CD4-positive, alpha-beta T cell (primary cell): ENCODE data around the gene OXCT1. TPM values are rescaled to one million over a fixed set of nuclear protein-coding genes. Genes with fewer than 3 reads are reported as not detected.

ENCODE experiments used
- ATAC-seq: fragments of 200-7000 bp; cut with Tn5 transposase; one replicate; pipeline ENCODE4 v1.10.0; 2022; ENCODE audit warnings: mild to moderate bottlenecking; ENCODE audit not compliant: poor library complexity
- CTCF ChIA-PET: fragments of 350-600 bp; sonication (Branson Sonifier 250); formaldehyde crosslinking; loops from one replicate; lab custom pipeline; 2021; ENCODE audit warnings: antibody characterized with exemption, inconsistent platforms; lab: Charles Lee
- POLR2A ChIA-PET: fragments of 350-600 bp; sonication (Branson Sonifier 250); formaldehyde crosslinking; loops from one replicate; lab custom pipeline; 2021; ENCODE audit warnings: antibody characterized with exemption, inconsistent platforms; lab: Charles Lee
- DNase-seq, 14 experiments: peaks; one replicate each; pipeline ENCODE4 v3.0.0-alpha.2; 2013 to 2020; ENCODE audit warnings: mixed read lengths in 2 of 14
- H3K27ac ChIP-seq, 2 donors: one replicate each; pipeline versions ENCODE4 v1.5.1 to v1.7.0; 2013; ENCODE audit warnings: low read length in 2 of 2, low read depth in 1 of 2, mild to moderate bottlenecking in 1 of 2
- H3K27me3 ChIP-seq, 2 experiments: 1 replicate in 1 of 2; 2 replicates in 1 of 2; pipeline versions ENCODE4 v1.6.1 to v1.7.0; 2013; ENCODE audit warnings: low read length in 2 of 2, control low read depth in 1 of 2, mild to moderate bottlenecking in 1 of 2, moderate library complexity in 1 of 2; ENCODE audit not compliant: insufficient read depth in 2 of 2, control insufficient read depth in 1 of 2
- H3K36me3 ChIP-seq: one replicate; pipeline ENCODE4 v1.6.1; 2013; ENCODE audit warnings: low read length, control low read depth; ENCODE audit not compliant: insufficient read depth
- H3K4me1 ChIP-seq: one replicate; pipeline ENCODE4 v1.6.1; 2013; ENCODE audit warnings: low read length, control low read depth; ENCODE audit not compliant: insufficient read depth
- H3K4me3 ChIP-seq: one replicate; pipeline ENCODE4 v1.5.1; 2013; ENCODE audit warnings: mild to moderate bottlenecking, low read length, moderate library complexity
- H3K9me3 ChIP-seq, 2 experiments: 1 replicate in 1 of 2; 2 replicates in 1 of 2; pipeline versions ENCODE4 v1.6.1 to v1.7.0; 2013; ENCODE audit warnings: low read length in 2 of 2, mild to moderate bottlenecking in 2 of 2, control low read depth in 1 of 2, moderate library complexity in 1 of 2; ENCODE audit not compliant: control insufficient read depth in 1 of 2, insufficient read depth in 1 of 2
- H3K27ac Mint-ChIP-seq: one replicate; pipeline ENCODE4 v1.8.0; 2020; ENCODE audit warnings: mixed read lengths
- H3K27me3 Mint-ChIP-seq: one replicate; pipeline ENCODE4 v1.8.0; 2021; ENCODE audit warnings: mixed read lengths
- H3K36me3 Mint-ChIP-seq: one replicate; pipeline ENCODE4 v1.8.0; 2021; ENCODE audit warnings: low read depth, mixed read lengths
- H3K4me1 Mint-ChIP-seq: one replicate; pipeline ENCODE4 v1.8.0; 2021; ENCODE audit warnings: low read depth, mixed read lengths
- H3K4me3 Mint-ChIP-seq: one replicate; pipeline ENCODE4 v1.8.0; 2020; ENCODE audit warnings: mild to moderate bottlenecking, mixed read lengths
- H3K9me3 Mint-ChIP-seq: one replicate; pipeline ENCODE4 v1.8.0; 2020; ENCODE audit warnings: mixed read lengths
- intact Hi-C, 2 experiments: fragments of 100-400 bp; cut with DNase I in 1 of 2; cut with micrococcal nuclease in 1 of 2; formaldehyde crosslinking; loops; one replicate each; pipeline versions ENCODE4 v1.15.1 to v1.9.0; 2023 to 2025; cut with DNase I, micrococcal nuclease
- total RNA-seq, 174 experiments: library from RNA in 2 of 174; stranded (reverse) in 2 of 174; gene quantifications; one replicate each; pipeline ENCODE4 v1.2.3 and lab custom pipeline; 2021 to 2026
- TF ChIP-seq, protein P1 (sequence below): fragments of 200-600 bp; IDR thresholded peaks from one replicate; pipeline ENCODE4 v1.8.0; 2022; ENCODE audit warnings: antibody characterized with exemption, mild to moderate bottlenecking

OXCT1 gene
- total RNA-seq, 2 experiments from 2014 or later = 14.7 to 15.3 TPM

GRCh38 chr5:41682641-41683040 lies 187.6 kb downstream of the OXCT1 start:
- H3K27ac ChIP-seq = no peak overlapping the region
- no peak overlapping the region for H3K27ac Mint-ChIP-seq
- H3K4me3 ChIP-seq = no peak overlapping the region
- no peak overlapping the region for H3K4me3 Mint-ChIP-seq
- H3K27me3 ChIP-seq = no peaks in the 10 kb centered on the region
- TF ChIP-seq, protein P1, sequence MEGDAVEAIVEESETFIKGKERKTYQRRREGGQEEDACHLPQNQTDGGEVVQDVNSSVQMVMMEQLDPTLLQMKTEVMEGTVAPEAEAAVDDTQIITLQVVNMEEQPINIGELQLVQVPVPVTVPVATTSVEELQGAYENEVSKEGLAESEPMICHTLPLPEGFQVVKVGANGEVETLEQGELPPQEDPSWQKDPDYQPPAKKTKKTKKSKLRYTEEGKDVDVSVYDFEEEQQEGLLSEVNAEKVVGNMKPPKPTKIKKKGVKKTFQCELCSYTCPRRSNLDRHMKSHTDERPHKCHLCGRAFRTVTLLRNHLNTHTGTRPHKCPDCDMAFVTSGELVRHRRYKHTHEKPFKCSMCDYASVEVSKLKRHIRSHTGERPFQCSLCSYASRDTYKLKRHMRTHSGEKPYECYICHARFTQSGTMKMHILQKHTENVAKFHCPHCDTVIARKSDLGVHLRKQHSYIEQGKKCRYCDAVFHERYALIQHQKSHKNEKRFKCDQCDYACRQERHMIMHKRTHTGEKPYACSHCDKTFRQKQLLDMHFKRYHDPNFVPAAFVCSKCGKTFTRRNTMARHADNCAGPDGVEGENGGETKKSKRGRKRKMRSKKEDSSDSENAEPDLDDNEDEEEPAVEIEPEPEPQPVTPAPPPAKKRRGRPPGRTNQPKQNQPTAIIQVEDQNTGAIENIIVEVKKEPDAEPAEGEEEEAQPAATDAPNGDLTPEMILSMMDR = no peak
- ATAC-seq = no peak
- no peaks in the 10 kb centered on the region for H3K4me1 ChIP-seq
- no peaks in the 10 kb centered on the region for H3K4me1 Mint-ChIP-seq
- no peaks in the 10 kb centered on the region for H3K9me3 ChIP-seq
- no peak for DNase-seq
- peaks cover 17% of the 10 kb centered on the region for H3K27me3 Mint-ChIP-seq
- ChIA-PET POLR2A (no interaction called here), CTCF (no interaction called here)
- H3K36me3 Mint-ChIP-seq = no peaks in the 10 kb centered on the region
- intact Hi-C loops = no loop called here
- H3K9me3 Mint-ChIP-seq = no peaks in the 10 kb centered on the region
- H3K36me3 ChIP-seq = no peaks in the 10 kb centered on the region

- ChIA-PET CTCF (interaction anchor here (0.7 kb wide), 1 partner anchor 14 kb away, joined by 3 read pairs; no protein-coding TSS in a partner anchor), POLR2A (no interaction called here)
- no peaks in the 10 kb centered on the region for H3K36me3 Mint-ChIP-seq
These were observed 188.4 kb downstream of the OXCT1 start for GRCh38 chr5:41681840-41682239.

More at GRCh38 chr5:41681840-41682239, 188.4 kb downstream of the OXCT1 start:
- H3K4me1 ChIP-seq = no peaks in the 10 kb centered on the region
- no peaks in the 10 kb centered on the region for H3K4me1 Mint-ChIP-seq
- H3K27ac ChIP-seq = no peak overlapping the region
- no peaks in the 10 kb centered on the region for H3K27me3 ChIP-seq
- peaks cover 16% of the 10 kb centered on the region for H3K27me3 Mint-ChIP-seq
- no peaks in the 10 kb centered on the region for H3K9me3 Mint-ChIP-seq
- no peaks in the 10 kb centered on the region for H3K9me3 ChIP-seq
- ATAC-seq (no peak), DNase-seq (no peak)
- no peaks in the 10 kb centered on the region for H3K36me3 ChIP-seq
- H3K27ac Mint-ChIP-seq = no peak overlapping the region
- H3K4me3 Mint-ChIP-seq = no peak overlapping the region
- H3K4me3 ChIP-seq = no peak overlapping the region
- intact Hi-C loops = no loop called here
- TF ChIP-seq, protein P1 = no peak

Other genes with a start within 250 kb of the OXCT1 start
- gene RIMOC1, start 33.9 kb upstream of the OXCT1 start, total RNA-seq = 10 to 100 TPM in 1 of 2 experiments, 1 to 10 TPM in 1; 9.3 to 10.3 TPM
- gene FBXO4, start 54.9 kb upstream of the OXCT1 start, total RNA-seq = 1 to 10 TPM; 7.0 to 8.1 TPM